CD4-positive, alpha-beta T cell treated with Interferon gamma for 1 hour (primary cell): Measurements from ENCODE around the gene RGS6.
A peak's percentile ranks its signal among the peaks of the same experiment; 100 is the strongest.
"Not testable (repeated sequence)": the region's sequence is repeated elsewhere in the genome, so short reads cannot be mapped to it uniquely, and the experiment has no call there.

Source experiments
- DNase-seq: peaks from one replicate; pipeline ENCODE4 v3.0.0-alpha.2; 2020

Gene RGS6

DNA sequence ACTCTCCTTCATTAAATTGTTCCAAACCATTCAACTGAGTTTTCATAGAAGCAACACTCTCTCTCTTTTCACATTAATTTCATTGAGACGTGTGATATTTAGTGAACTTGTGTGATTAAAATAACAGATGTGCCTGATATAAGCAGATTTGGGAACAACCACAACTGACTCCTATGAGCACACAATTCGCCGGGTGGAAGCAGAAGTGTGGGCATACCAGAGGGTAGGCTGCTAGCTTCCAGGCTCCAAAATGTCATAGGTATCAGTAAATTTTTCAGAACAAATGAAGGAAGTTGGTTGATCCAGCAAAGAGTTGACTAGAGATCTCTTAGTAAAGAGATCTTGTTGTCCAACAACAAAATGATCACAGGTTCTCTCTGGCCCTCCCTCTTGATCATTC, 532.0 kb downstream of the RGS6 start:
- DNase-seq = no peak

DNA sequence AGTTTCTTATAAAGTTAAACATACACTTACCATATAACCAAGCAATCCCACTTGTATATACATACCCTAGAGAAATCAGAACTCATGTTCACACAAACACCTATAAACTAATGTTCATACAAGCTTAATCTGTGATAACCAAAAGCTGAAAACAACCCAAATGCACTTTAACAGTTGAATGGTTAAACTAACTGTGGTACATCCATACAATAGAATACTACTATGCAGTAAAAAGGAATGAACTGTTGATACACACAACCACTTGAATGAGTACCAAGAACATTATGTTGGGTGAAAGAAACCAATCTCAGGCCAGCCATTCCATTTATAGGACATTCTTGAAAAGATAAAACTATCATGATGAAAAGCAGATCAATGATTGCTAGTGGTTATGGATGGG, 534.1 kb downstream of the RGS6 start:
- no peak for DNase-seq

DNA sequence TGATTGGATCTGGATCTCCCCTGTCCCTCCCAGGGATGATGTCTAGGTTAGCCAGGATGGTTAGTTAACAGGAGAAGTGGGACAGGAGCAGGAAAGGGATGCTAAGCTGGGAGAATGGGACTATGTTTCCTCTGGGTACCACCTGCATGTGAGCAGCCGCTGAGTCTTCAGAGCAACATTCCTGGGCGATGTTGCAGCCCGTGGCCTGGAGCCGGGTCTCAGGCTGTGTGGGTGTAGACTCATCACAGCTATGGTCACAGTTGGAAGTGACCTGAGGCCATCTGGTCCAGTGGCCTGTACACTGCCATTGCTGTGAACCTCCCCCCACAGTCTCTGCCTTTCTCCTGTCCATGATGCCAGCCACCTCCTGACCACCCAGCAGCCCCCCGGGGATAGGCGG, 539.1 kb downstream of the RGS6 start:
- no peak for DNase-seq

DNA sequence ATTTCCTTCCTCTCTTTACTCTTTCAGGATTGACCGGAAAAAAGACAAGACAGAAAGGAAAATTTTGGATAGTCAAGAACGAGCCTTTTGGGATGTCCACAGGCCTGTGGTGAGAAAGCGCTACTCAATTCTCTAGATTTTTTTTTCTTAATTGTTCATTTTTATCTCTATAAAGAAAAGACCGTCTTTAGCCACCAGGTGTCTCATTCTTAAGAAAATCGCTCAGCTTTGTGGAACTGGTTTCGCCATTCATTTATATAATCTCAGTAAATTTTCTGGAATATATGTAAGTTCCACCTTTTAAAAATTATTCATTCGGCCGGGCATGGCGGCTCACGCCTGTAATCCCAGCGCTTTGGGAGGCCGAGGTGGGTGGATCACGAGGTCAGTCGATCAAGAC, 540.6 kb downstream of the RGS6 start:
- DNase-seq = no peak

DNA sequence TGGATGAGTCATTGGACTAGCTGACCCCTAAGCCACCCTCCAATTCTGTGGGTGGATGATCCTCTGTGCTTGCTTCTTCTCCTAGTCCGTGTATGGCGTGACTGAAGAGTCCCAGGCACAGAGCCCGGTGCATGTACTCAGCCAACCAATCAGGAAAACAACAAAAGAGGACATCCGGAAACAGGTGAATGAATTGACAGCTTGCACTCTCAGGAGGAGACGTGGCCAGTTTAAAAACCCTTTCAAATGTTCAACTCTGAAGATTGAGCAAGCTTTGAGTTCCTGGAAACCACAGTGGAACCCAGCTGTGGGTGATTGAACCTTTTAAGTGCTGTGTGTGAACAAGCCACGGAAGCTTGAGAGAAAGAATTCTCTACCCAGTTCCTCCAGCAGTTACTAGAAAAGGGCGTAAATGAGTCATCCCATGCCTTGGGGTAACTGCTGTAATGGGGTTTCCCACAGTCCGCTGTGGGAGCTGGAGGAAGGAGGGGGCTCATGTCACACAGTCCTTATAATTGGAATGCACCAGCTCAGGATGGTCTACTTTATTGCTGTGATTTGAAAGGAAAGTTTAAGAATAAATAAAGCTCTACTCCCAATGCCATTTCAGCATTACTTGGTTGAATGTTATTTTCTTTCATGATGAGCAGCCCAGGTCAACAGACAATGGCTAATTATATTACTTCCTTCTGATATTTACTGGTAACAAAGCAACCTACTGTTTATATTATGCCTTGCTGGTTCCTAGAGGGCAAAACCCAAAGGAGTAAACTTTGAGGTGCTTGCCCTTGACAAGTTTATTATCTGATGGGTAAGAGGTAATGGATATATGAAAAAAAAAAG, 544.6 kb downstream of the RGS6 start:
- DNase-seq = peak; percentile 40

DNA sequence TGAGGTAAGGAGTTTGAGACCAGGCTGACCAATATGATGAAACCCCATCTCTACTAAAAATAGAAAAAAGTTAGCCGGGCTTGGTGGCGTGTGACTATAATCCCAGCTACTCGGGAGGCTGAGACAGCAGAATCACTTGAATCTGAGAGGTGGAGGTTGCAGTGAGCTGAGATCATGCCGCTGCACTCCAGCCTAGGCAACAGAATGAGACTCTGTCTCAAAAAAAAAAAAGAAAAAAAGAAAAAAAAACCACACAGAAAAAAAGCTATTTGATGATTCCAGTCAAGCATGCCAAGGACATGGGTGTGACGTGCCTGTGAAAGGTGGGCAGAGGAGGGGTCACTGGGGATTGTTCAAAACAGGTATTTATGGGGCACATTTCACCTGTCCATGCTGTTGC, 545.3 kb downstream of the RGS6 start:
- DNase-seq = not testable (repeated sequence)

DNA sequence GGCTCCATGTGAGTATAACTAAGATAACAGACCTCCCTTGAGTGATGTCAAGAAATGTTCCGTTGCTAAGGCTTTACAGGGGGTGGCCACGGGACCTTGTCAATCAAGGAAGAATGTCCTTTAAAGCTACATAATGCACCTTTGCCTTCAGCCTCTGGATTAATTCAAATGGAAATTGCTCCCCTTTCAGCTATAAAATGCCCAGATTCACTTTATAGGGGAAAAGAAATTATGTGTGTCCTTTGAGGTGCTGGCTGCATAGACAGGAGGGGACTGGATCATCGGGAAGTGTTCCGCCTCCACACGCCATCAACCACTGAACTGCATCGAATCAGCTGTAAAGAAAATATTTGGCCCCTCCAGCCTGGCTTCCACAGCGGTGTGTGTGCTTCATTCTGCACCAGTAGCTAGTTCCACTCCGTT, 546.3 kb downstream of the RGS6 start:
- DNase-seq = no peak

DNA sequence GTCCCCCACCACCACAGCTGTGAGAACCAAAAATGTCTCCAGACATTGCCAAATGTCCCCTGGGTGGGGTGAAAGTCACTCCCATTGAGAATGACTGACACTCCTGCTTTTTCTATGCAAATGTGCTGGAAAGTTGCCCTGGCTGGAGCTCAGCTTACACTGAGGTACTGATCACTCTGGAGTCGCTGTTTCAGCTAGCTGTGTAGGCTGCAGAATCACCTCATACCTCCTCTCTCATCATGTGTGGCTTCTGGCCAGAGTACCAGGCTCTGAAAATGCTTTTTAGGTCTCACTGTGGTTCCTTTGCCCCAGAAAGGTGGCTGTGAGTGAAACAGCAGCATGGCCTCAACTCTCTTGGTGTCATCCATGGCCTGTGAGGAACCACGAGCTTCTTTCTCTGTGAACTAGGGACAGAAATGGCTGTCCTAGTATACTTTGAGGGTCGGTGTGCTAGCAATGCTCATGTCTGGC, 547.3 kb downstream of the RGS6 start:
- no peak for DNase-seq

DNA sequence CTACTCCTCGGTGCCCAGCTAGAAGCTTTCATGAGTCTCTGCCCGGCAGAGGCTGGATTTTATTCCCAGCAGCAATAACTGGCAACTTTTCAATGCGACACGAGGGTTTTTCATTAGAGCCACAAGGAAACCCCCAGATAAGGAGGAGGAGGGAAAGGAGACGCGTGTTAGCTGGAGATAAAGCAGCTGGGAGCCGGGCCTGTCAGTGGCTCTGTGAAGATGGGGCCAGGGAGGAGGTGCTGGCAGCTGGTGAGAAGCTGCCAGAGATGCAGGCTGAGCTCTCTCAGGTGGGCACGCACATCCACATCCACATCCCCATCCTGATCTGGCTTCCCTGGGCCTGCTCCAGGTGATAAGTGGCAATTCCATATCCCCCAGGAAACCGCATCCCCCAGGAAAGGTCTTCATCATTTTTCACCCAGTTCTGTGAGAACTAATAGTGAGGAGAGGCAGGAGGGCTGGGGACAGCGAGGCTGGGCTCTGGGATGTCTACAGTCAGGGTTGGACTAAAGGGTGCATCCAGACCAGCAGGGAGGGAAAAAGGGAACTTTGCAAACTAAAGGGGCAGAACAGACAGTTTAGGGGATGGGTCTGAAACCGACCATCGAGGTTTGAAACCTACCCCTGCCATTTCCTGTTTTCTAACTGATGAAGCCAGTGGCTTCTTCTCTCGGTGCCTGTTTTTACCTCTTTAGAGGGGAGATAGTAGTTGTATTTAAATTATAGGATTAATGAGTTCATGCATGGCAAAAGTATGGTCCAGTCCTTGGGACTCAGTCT, 548.4 kb downstream of the RGS6 start:
- DNase-seq = no peak

DNA sequence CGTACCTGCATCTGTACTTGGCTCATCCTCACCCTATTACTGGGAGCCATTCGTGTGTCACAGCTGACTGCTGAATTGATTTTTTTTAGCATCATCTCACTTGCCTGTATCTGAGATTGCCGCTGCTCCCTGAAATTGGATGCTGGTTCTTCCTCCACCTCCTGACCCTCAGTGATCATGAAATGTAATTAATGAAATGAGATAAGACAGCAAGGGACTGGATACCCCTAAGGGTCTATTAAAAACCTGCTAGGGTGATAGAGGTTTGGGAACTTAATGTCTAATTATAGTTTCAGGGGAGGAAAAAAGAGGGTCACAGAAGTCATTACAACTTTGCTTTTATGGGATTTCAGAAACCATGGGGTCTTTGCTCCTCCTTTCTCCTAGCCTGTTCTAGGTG, 551.1 kb downstream of the RGS6 start:
- DNase-seq = no peak

DNA sequence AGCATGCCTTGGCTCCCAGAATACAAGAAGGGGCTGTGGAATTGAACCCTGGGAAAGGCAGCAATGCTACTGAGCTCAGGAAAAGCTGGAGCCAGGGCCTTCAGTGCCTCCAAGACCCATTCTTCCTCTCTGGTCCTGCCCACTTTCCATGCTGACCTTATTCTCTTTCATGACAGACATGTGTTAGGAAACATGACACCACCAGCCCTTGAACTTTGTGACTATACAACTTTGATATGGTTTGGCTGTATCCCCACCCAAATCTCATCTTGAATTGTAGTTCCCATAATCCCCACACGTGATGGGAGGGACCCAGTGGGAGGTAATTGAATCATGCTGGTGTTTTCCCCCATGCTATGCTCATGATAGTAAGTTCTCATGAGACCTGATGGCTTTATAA, 553.5 kb downstream of the RGS6 start:
- DNase-seq = no peak

DNA sequence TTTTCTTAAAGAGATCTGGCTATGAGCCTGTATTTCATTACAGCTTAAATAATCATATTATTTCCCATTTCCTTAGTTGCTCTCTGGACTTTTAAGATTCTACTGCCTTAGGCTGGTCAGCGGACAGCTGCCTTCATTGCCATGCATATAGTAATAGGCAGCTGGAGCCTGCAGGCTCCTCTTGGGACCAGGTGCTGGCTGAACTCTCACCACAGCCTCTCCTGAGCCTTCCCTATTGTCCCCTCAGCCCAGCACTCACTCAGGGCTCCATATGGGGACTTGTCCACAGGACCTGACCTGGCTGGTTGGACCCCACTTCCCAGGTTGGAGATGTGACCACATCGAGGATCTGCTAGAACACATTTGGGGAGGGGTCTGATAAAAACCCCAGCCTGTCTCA, 556.3 kb downstream of the RGS6 start:
- no peak for DNase-seq

DNA sequence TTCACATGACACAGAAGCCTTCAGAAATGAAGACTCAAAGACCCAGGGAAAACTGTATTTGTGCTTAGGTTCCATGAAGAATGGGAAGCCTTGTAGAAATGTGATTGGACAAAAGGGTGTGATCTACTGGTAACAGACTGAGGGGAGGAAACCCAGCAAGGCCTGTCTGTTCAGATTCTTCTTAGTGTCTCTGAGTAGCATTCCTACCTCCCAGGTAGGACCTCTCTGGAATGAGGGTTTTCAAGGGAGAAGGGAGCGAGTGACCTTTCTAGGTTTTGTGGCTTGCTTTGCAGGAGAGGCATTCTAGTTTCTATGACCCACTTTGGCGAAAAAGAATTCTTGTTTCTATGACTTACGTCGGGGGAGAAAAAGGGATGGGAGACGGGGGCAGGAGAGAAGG, 560.0 kb downstream of the RGS6 start:
- DNase-seq = no peak

DNA sequence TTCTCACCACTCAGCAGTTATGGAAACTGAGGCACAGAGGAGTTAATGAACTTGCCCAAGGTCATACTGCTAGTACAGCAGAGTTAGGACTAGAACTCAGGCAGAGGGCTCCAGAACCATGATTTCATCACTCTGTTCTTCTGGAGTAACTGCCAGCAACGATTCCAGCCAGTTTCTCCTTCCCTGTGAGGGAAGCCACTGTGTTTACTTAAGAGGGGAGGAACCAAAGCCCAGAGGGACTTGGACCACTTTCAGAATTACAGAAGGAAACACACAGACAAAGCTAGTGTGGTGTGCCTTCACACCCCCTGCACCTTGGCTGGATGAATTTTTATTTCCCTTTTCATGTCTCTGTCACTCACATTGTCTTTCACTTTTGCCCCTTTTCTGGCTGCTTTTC, 563.4 kb downstream of the RGS6 start:
- DNase-seq = no peak

DNA sequence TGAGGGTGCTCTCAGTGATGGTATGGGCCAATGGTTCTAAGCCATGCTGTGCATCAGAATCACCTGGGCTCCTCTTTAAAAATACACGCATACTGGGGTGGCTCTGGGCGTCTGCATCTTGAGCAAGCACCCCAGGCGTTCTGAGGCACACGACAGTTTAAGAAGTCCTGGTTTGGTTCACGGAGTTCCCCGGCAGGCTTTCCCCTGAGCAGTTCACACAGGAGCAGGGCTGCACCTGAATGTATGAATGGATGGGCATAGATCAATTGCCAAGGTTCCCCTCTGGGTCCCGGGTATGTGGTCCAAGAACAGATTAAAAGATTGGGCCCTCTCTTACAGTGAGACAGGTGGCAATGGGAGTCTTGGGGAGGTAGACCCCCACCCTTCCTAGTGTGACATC, 566.4 kb downstream of the RGS6 start:
- no peak for DNase-seq

DNA sequence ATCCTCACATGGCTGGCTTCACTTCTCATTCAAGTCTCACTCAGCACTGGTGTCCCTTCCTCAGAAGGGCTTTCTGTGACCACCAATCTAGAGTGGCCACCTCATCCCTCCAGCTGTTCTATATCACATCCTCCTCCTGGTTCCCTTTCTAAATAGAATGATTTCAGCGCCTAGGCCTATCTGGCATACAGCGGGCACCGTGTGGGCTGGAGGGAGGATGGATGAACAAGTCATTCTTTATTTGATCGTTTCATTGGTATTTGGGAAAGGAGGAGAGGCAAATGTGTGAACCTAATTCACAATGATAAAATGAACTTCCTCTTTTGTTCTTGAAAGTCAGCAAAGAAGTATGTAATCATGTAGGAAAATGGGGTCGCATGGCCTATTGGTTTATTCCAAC, 567.5 kb downstream of the RGS6 start:
- DNase-seq = no peak

DNA sequence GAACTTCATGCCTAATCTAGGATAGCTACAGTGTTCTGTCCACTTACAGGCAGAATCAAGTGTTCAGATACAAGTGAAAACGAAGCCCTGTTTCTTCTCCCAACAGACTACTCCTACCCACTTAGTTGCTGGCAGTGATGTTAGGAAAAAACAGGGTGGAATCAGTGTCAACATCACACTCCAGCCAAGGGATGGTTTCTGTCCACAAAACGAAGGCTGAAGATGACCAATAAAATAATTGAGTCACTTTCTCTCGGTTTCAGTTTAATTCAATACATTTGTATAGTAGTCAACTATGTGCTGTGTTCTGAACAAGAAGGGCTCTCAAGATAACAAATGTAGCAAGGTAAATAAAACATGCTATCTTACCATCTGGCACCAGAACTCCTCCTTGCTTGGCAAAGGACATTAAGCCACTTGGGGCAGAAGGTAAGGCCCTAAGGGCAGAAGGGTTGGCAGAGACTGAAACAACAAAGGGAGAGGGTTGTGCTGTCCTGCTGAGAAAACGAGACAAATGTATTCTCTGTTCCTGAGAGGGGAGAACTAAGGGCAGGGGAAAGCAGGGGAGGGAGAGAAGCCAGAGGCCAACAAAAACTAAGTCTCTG, 568.1 kb downstream of the RGS6 start:
- DNase-seq = no peak

DNA sequence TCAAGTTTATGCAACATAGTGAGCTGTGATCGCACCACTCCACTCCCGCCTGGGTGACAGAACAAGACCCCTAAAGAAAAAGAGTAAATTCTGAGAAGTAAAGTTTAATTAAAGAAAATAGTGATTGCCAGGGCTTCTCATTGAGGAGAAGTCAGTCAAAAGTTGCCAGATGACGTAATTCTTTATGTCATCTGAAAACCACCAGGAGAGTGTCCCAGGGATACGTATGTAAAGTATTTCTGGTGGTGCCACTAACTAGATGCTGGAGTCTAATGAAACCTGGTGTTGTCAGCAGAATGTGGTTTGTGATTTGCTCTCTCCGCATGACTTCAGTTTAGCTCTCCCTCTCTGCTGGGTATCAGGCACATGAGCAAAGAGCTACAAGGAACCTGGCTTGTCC, 569.2 kb downstream of the RGS6 start:
- DNase-seq = no peak

DNA sequence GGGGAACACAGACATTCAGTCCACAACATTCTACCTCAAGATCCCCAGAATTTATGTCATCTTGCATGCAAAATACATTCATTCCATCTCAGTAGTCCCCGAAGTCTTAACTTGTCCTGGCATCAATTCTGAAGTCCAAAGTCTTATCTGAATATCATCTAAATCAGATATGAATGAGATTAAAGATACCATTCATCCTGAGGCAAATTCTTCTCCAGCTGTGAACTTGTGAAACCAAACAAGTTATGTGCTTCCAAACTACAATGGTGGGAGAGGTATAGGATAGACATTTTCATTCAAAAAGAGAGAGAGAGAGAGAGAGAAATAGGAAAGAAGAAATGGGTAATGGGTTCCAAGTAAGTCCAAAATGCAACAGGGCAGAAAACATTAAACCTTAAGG, 571.0 kb downstream of the RGS6 start:
- no peak for DNase-seq

DNA sequence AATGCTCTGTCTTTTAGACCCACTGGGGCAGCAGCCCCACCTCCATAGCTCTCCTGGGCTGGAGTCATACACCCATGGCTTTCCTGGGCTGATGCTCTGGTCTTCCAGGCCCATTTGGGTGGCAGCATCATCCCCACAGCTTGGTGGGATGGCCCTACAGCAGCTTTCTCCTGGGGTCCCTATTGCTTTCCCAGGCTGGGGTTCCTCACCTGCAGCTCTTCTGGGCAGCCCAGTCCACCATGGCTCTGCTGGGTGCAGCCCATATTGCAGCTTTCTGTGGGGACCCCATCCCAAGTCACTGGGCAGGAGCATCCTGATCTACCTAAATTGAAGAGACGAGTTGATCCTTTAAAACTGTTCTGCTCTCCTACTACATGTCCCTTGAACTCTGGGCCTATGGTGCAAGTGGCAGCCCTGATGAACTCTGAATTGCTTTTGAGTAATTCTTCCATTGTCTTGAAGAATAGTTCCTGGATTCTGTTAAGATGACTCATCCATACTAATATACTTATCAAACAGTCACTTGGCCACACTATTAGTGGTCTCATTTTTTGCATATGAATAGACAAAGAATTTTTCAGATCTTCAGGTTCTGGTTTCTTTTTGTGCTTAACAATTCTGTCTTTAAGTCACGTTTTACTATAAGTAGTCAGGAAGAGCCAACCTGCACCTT, 571.6 kb downstream of the RGS6 start:
- DNase-seq = no peak

DNA sequence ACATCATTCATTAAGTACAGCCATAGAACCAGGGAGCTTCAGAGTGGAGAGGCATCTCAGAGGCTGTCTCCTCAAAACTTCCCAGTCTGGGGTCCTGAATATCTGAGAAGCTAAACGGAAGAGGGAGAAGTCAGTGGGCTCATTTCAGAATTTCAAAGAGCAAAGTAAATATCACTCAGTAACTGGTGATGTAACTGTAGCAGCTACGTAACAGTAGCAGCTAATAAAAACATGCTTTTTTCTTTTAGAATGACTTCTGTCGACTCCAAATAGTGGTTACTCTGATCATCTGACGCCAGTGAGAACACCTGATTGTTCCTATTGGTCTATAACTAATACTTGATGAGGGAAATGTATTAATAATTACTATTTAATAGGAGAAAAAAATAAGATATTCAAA, 578.3 kb downstream of the RGS6 start:
- no peak for DNase-seq

DNA sequence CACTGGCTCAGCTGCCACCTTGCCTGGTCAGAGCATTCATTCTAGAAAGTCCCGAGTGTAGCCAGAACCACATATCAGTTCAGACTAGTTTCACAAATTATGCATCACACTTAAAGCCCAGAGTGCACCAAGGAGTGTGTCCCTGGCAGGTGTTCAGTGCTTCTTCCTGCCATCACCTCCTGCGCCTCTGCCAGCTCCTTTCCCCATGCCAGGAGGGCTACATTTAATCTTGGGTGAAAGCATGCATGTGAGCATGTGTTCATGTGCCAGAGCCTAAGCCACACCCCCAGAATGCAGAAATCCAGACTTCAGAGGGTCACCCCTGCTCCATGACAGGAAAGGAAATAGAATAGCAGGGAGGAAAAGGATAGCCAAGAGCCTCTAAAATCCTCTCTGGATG, 580.1 kb downstream of the RGS6 start:
- no peak for DNase-seq

DNA sequence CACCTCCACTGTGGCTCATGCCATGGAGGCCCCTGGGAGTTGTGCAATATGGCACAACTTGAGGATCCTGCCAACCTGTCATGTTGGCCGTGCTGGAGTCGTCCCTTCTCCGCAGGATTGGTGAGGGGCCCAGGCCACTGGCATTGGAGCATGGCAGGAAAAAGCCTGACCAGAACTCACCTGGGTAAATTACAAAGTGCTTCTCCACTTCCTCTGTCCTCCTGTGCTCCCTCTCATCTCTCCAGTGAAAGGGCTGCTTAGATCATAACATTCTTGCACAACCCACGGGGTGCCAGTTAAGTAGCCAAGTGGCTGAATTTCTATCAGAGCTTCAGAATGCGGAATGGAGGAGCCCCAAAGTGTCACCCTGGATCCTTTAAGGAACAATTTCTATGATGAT, 580.7 kb downstream of the RGS6 start:
- DNase-seq = no peak
